GM18505 (cell line): ENCODE data around the gene HES7.
"Not testable (repeated sequence)": the region's sequence is repeated elsewhere in the genome, so short reads cannot be mapped to it uniquely, and the experiment has no call there.

Source experiments
- ATAC-seq: cut with Tn5 transposase; IDR thresholded peaks from one replicate; pipeline ENCODE4 v1.9.1; 2021; ENCODE audit not compliant: unreplicated experiment
- POLR2A ChIP-seq: IDR thresholded peaks from 4 replicates; pipeline ENCODE4 v1.6.1; 2011; ENCODE audit warnings: borderline replicate concordance; ENCODE audit not compliant: insufficient read depth, insufficient read length; ENCODE audit errors: extremely low read depth

HES7 gene

DNA sequence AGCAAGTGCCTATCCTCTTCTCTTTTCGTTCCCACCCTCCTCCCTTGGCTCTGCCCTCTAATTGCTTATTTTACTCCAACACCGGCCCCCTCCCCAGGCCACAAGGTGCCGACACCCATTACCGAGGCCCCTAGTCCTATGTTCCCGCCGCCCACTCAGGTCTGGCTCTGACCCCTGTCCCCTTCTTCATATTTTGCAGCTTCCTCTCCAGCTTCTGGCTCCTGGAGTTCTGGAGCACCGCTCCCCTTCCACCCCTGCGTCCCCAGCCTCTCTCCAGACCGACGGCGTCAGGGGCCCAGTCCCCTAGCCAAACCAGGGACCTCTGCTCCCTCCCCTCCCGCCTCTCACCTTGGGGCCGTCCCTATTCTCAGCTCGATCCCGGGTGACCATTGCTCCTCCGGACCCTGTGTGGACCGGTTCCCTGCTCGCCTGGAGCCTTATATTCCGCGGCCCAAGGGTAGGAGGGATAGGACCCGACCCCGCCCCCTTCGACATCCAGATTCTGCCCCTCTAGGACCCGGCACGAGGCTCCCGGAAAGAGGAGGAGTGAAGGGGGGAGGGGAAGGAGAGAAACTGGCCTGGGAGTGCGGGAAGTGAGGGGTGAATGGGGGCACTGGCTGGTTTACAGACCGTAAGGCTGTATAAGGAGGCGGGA lies at the start of gene HES7:
HES7 (minus strand) TSS at position 412 of the 655 bp plus-strand sequence; CDS start at position 390, 22 bp downstream.
- no peak for TF ChIP-seq POLR2A
- ATAC-seq: no peak

DNA sequence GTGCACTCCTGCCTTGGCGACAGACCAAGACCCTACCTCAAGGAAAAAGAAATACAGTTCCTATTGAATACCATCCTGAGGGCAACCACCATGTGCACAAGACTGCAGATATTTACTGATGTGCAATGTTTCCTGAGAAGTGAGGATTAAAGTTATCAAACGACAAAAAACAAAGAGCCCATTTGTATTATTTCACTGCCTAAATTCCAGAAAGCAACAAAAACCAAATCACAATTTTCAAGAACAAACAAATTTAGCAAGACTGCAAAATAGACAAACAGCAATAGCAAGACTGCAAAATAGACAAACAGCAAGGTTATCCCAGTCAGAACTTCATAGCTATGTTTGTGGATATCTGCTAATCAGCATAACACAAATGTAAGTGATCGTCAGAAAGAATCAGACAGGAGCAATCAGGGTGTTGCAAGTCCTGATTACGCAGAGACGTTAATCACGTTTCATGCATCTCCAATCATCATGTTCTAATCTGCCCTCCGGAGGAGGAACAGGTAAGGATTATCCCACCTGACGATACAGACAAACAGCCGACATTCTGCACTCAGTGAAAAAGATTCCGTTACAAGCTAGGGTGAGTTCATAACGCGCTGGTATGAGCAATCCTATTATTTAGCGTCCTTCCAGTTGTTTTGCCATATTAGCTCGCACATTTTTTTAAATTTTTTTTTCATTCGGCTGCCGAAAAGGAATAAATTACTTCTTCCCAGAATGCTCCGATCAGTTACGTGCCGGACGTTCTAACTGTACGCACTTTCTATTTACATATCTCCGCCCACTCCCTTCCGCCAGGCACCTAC lies 49.4 kb upstream of the HES7 start:
- peak; percentile 61 for ATAC-seq
- peak; percentile 100 for TF ChIP-seq POLR2A

DNA sequence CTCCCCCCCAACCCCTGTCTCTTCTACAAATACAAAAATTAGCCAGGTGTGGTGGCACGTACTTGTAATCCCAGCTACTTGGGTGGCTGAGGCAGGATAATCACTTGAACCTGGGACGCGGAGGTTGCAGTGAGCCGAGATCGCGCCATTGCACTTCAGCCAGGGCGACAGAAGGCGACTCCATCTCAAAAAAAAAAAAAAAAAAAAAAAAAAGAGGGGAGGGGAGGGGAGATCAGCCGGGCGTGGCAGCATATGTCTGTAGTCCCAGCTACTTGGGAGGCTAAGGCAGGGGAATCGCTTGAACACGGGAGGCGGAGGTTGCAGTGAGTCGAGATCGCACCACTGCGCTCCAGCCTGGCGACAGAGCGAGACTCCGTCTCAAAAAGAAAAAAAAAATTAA lies 46.3 kb upstream of the HES7 start:
- ATAC-seq: not testable (repeated sequence)

DNA sequence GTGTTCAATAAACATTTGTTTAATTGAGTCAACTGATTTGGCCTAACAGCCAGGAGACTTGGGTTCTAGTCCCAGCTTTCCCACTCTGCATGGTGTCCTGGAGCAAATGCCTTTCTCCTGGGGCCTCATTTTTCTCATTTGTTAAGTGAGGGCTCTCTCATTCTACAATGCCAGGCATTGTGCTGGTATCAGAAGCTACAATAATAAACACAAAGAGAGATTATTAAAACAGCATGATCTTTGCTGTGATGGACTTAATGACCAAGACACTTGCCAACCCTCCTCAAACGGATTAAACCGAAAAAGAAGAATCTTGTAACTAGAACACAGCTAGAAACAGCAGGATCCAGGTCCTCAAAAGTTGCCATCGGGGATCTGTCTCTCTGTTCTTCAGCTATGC lies 43.6 kb upstream of the HES7 start:
- TF ChIP-seq POLR2A: no peak
- ATAC-seq: no peak

DNA sequence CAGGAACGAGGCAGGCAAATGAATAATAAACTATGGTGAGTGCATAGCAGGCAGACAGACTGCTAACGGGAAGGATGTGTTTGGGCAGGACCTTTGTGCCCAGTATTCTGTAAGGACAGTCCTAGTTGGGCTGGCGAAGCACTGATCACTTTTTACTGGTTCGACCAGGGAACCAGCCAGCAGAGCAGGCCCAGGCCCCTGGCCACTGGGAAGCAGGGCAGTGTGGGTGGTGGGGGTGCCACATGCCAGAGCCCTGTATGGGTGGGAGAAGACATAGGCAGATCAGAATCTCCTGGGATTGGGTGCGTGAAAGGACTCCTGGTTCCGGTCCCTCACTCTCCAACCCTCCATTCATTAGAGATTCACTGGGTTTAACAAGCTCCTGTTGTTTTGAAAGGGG lies 42.8 kb upstream of the HES7 start:
- no peak for TF ChIP-seq POLR2A
- no peak for ATAC-seq

DNA sequence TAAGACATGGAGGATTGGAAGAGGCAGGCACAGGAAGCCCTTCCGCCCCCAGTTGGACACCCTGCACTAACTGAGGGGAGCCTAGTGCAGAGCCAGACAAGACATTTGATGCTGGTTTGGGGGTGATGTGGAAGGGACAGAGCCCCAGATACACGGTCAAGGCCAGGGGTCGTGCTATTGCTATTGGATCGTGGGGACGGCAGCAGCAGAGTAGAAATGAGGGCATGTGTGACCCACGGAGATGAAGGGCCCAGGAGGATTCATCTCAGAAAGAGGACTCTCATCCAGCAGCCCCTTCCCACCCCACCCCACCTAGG lies 40.9 kb upstream of the HES7 start:
- no peak for TF ChIP-seq POLR2A
- ATAC-seq: no peak

DNA sequence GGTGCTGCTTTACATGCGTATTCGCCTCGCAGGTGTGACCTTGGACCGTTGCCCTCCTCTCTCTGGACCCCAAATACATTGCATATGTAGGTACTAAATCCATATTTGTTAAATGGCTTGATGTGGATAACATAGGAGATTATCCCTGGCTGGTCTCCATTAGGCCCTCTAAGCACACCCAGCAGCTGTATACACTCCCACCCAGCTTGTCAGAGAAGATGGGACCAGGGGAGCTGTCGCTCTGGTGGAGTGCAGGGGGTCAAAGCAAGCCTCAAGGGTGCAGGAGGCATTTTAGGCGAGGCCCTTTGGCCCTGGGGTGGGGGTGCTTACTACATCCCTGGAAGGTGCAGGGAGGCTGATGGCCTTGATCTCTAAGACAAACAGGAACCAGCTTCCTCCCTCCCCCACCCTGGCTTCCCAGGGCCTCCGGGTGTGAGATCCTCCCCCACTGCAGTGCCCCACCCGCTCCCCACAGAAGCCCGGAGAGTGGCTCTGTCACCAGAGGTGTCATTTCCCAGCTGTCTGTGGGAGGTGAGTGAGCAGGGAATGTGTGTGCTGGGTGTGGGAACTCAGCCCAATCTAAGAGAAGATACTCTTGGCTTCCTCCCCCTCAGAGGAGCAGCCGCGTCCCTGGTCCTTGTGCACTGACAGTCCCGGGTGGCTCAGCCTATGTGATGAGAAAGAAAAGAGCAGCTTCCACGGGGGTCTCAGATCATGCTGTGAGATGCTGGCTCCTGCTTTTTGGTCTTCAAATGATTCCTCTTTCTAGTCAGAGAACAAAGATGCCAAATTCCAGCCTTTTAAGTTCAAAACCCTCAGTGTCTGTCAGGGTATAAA lies 40.3 kb upstream of the HES7 start:
- ATAC-seq: no peak
- peak; percentile 43 for TF ChIP-seq POLR2A

DNA sequence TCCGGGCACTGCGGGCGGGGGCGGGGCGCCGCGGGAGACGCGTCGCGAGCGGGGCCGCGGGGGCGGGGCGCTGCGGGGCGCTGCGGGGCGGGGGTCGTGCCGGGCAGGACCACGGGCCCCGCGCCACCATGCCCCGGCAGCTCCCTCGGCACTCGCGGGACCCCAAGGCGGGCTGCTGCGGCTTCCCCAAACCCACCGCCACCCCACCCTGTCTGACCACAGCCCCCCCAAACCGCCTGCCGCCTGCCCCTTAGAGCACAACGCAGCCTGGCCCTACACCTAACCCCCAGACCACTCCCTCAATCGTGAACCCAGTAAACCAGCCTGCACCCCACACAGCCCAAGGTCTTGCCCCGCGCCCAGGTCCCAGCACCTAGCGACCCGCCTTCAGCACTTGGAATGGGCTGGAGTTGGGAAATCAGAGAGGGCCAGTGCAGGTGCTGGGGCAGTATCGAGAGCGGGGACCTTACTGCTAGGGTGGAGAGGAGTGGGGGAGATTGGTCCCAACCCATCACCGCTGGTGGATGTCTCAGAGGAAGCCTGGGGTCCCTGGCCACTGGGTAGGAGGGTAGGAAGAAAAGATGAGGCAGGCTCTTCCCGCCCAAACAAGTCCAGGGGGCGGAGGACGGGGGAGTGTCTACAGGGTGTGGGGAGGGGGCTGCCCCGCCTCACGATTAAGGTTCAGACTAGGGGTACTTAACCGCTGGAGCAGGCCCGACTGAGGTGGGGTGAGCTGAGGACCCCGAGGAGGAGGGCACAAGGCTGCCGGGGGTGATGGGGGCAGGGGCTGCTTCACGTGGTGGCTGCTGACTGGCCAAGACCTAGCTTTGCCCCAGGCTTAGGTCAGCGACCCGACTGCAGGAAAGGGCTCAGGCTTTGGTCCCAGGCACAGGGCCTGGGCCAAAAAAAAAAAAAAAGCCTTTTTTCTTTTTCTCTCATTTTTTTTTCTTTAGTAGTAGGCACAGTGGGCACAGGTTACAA lies 39.4 kb upstream of the HES7 start:
- no peak for TF ChIP-seq POLR2A
- ATAC-seq: no peak

DNA sequence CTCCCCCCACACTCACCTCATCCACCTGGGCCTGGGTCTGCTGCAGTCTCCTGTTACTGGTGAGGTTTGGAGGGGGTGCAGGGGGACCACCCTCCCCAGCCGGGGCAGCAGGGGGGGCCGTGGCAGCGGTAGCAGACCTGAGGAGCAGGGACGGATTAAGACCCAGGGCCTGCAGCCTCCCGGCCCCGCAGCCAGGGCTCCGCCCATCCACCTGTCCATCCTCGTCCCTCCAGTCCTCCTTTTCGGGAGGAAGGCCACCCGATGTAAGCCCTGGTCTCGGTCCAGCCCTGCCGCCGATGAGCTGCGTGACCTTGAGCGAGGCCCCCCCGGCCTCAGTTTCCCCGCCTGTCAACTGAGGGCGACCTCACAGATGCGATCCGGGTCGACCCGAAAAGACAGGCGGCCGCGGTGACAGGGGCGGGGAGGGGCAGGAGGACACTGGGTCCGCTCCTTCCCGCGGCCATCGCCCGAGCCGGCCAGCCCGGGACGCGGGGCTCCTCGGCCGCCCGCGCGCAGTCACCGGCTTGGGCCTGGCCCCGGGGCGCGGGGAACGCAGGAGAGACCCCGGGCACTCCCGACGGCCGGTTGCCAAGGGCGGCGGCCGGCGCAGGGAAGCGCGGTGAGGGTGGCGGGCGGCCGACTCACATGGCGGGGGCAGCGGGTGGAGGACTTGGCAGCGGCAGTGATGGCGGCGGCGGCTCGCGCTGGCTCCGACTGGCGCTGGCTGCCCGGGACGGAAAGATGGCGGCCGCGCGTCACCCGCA lies 38.5 kb upstream of the HES7 start, which contains the start of gene VAMP2:
VAMP2 (minus strand) TSS at position 716 of the 764 bp plus-strand sequence; CDS start at position 647, 69 bp downstream.
- ATAC-seq: no peak
- peak; percentile 75 for TF ChIP-seq POLR2A

DNA sequence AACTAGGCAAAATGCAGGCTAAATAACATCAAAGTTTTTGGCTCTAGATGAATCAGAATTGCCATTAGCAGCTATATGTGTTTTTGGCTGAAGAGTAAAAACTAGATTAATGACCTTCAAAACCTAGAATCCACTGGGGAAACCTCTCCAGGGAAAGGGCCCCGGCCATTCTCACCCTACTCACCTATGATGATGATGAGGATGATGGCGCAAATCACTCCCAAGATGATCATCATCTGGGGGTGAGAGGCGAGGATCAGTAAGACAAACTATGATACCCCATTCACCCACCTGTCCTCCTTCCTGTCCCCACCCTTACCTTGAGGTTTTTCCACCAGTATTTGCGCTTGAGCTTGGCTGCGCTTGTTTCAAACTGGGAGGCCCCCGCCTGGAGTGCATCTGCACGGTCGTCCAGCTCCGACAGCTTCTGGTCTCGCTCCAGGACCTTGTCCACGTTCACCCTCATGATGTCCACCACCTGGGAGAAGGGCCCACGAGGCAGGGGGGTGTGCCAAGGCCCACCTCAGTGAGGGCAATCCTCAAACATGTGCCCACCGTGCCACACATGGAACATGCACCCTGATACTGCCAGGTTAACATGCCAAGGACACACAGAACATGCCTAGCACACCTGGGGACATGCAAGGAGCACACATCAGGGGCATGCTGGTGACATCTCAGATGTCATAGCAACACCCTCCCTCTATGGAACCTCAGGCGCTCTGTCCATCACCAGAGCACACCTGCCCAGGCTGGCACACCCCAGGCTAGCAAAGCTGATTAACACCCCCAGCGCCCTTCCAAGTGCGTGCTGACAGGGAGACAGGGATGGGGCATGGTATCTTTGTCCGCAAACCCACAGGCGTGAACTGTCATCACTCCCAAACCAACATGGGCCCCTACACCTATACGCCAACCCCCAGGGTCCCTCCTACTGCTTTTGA lies 37.7 kb upstream of the HES7 start:
- no peak for TF ChIP-seq POLR2A
- no peak for ATAC-seq

DNA sequence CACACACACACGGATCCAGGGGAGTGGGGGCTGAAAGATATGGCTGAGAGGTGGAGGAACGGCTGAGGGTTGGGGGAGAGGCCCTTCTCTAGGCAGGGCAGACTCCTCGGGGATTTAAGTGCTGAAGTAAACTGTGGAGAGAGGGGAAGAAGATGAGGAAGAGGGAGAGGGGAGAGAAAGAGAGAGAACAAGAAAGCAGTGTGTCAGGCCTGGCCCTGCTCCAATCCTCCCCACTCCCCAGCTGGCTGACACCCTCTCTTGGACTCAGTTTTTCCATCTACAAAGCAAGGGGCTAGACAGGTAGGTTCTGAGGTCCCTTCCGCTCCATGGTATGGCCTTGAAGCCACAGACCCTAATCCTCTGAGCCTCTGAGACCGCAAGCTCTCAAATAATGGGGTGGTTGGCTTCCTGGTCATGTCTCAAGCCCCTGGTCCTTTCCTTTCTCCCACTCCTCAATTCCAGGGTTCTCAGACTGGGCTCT lies 36.9 kb upstream of the HES7 start:
- no peak for ATAC-seq
- TF ChIP-seq POLR2A: no peak
